Mesodermal cell (in vitro differentiated cells): ENCODE measurements around the gene DCUN1D2.

Experiments used
- H3K27ac ChIP-seq: 2 replicates; pipeline ENCODE4 v1.7.0; 2013; ENCODE audit warnings: mild to moderate bottlenecking, low read depth, low read length, moderate library complexity; ENCODE audit not compliant: severe bottlenecking
- H3K36me3 ChIP-seq: 2 replicates; pipeline ENCODE4 v1.7.1; 2013; ENCODE audit warnings: mild to moderate bottlenecking, low read length, moderate library complexity; ENCODE audit not compliant: control insufficient read depth, insufficient read depth
- H3K4me1 ChIP-seq: one replicate; pipeline ENCODE4 v1.7.1; 2013; ENCODE audit warnings: mild to moderate bottlenecking, low read length; ENCODE audit not compliant: insufficient read depth, control insufficient read depth, poor library complexity, severe bottlenecking
- H3K4me3 ChIP-seq: 2 replicates; pipeline ENCODE4 v1.7.0; 2013; ENCODE audit warnings: low read length, control low read depth, mild to moderate bottlenecking; ENCODE audit not compliant: insufficient read depth, poor library complexity, severe bottlenecking; ENCODE audit errors: extremely low read depth
- H3K9me3 ChIP-seq: 2 replicates; pipeline ENCODE4 v1.7.1; 2013; ENCODE audit warnings: mild to moderate bottlenecking, low read length, moderate library complexity; ENCODE audit not compliant: control insufficient read depth
- WGBS, 2 experiments: methylation state at CpG; one replicate each; pipeline ENCODE4 v1.1.5; 2013; ENCODE audit warnings: missing lambda C conversion rate in 2 of 2; ENCODE audit not compliant: insufficient coverage in 2 of 2; 5-methylcytosine and 5-hydroxymethylcytosine counted together

The DCUN1D2 gene

GRCh38 chr13:113506025-113506685 lies 15.6 kb upstream of the DCUN1D2 start:
- no peaks in the 10 kb centered on the region for H3K9me3 ChIP-seq
- 92 to 96% methylated on average over 5 to 7 of the region's 16 CpGs for WGBS, 2 experiments
- no peak overlapping the region for H3K4me3 ChIP-seq
- no peak overlapping the region for H3K27ac ChIP-seq
- peaks cover 90% of the 10 kb centered on the region for H3K36me3 ChIP-seq
- H3K4me1 ChIP-seq, result peaks cover 4% of the 10 kb centered on the region

GRCh38 chr13:113502686-113503085 lies 12.2 kb upstream of the DCUN1D2 start:
- WGBS, 2 experiments, result 95 to 96% methylated on average over 11 to 12 of the region's 16 CpGs
- Histone ChIP-seq H3K4me3 (no peak overlapping the region), H3K9me3 (no peaks in the 10 kb centered on the region), H3K36me3 (peaks cover 95% of the 10 kb centered on the region), H3K27ac (no peak overlapping the region), H3K4me1 (peaks cover 7% of the 10 kb centered on the region)

- WGBS, 2 experiments, result 82 to 86% methylated on average over 9 of the region's 11 CpGs
- peaks cover 8% of the 10 kb centered on the region for H3K4me1 ChIP-seq
- H3K36me3 ChIP-seq, result peaks cover 96% of the 10 kb centered on the region
- no peak overlapping the region for H3K4me3 ChIP-seq
- H3K9me3 ChIP-seq, result no peaks in the 10 kb centered on the region
- no peak overlapping the region for H3K27ac ChIP-seq
These were observed 10.2 kb upstream of the DCUN1D2 start for GRCh38 chr13:113500530-113501265.

DNA sequence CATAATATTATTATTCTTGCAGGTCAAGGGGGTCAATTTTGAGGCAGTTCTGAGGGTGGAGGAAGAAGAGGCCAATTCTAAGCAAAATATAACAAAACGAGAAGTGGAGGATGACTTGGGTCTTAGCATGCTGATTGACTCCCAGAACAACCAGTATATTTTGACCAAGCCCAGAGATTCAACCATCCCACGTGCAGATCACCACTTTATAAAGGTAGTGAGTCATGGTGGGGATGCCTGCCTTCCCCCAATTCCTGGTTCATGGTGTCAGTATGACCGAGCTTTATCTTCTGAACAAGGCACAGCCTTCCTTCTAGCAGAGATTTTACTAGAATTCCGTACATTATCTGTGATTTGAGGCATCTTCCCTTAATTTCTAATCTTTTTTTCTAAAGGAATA lies 9.4 kb upstream of the DCUN1D2 start:
- no peak overlapping the region for H3K4me3 ChIP-seq
- WGBS, 2 experiments, result no CpG with 5 or more reads among the region's 4 CpGs
- peaks cover 16% of the 10 kb centered on the region for H3K4me1 ChIP-seq
- H3K36me3 ChIP-seq, result peaks cover 96% of the 10 kb centered on the region
- no peaks in the 10 kb centered on the region for H3K9me3 ChIP-seq
- H3K27ac ChIP-seq, result no peak overlapping the region

GRCh38 chr13:113498905-113499304 lies 8.4 kb upstream of the DCUN1D2 start:
- 83 to 96% methylated on average over 3 to 6 of the region's 6 CpGs for WGBS, 2 experiments
- Histone ChIP-seq H3K4me1 (peaks cover 26% of the 10 kb centered on the region), H3K4me3 (no peak overlapping the region), H3K36me3 (peaks cover 91% of the 10 kb centered on the region), H3K9me3 (no peaks in the 10 kb centered on the region), H3K27ac (no peak overlapping the region)

DNA sequence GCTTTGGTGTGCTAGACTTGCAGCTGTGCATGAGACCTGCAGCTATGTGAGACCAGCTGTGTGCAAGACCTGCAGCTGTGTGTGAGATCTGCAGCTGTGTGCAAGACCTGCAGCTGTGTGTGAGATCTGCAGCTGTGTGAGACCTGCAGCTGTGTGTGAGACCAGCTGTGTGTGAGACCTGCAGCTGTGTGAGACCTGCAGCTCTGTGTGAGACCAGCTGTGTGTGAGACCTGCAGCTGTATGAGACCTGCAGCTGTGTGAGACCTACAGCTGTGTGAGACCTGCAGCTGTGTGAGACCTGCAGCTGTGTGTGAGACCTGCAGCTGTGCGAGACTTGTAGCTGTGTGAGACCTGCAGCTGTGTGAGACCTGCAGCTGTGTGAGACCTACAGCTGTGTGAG lies 6.7 kb upstream of the DCUN1D2 start:
- H3K9me3 ChIP-seq, result no peaks in the 10 kb centered on the region
- no peak overlapping the region for H3K4me3 ChIP-seq
- peaks cover 33% of the 10 kb centered on the region for H3K4me1 ChIP-seq
- peaks cover 74% of the 10 kb centered on the region for H3K36me3 ChIP-seq
- WGBS, 2 experiments, result 27 to 40% methylated on average over 1 of the region's 1 CpG
- H3K27ac ChIP-seq, result no peak overlapping the region

DNA sequence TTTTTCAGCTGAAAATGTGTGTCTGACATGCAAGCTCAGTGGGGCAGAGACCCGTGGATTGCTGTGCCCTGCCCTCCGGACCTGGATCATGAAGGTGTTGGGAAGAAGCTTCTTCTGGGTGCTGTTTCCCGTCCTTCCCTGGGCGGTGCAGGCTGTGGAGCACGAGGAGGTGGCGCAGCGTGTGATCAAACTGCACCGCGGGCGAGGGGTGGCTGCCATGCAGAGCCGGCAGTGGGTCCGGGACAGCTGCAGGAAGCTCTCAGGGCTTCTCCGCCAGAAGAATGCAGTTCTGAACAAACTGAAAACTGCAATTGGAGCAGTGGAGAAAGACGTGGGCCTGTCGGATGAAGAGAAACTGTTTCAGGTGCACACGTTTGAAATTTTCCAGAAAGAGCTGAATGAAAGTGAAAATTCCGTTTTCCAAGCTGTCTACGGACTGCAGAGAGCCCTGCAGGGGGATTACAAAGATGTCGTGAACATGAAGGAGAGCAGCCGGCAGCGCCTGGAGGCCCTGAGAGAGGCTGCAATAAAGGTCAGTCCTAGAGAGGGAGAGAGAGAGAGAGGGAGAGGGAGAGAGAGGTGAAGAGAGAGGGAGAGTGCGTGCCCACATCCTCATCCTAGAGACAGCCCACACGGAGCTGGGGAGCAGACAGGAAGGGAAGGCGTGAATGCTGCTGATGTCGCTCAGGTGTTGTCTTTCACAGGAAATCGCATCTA lies 5.1 kb upstream of the DCUN1D2 start:
- peak overlapping the region; percentile 6 for H3K4me3 ChIP-seq
- H3K4me1 ChIP-seq, result peaks cover 33% of the 10 kb centered on the region
- no peaks in the 10 kb centered on the region for H3K9me3 ChIP-seq
- H3K27ac ChIP-seq, result peak overlapping the region; percentile 62
- peaks cover 59% of the 10 kb centered on the region for H3K36me3 ChIP-seq
- 23 to 25% methylated on average over 22 of the region's 26 CpGs for WGBS, 2 experiments

GRCh38 chr13:113493315-113493951 lies 2.9 kb upstream of the DCUN1D2 start:
- Histone ChIP-seq H3K36me3 (peaks cover 40% of the 10 kb centered on the region), H3K4me1 (peaks cover 36% of the 10 kb centered on the region), H3K9me3 (no peaks in the 10 kb centered on the region), H3K4me3 (peak overlapping the region; percentile 18), H3K27ac (peak overlapping the region; percentile 95)
- 29 to 35% methylated on average over 2 to 4 of the region's 5 CpGs for WGBS, 2 experiments

GRCh38 chr13:113491982-113492381 lies 1.5 kb upstream of the DCUN1D2 start:
- Histone ChIP-seq H3K4me1 (peaks cover 40% of the 10 kb centered on the region), H3K9me3 (no peaks in the 10 kb centered on the region), H3K36me3 (peaks cover 40% of the 10 kb centered on the region), H3K27ac (peak overlapping the region; percentile 24), H3K4me3 (peak overlapping the region; percentile 97)
- WGBS, 2 experiments, result 56 to 58% methylated on average over 8 of the region's 9 CpGs

GRCh38 chr13:113491418-113491883 lies 940 bp upstream of the DCUN1D2 start:
- Histone ChIP-seq H3K9me3 (no peaks in the 10 kb centered on the region), H3K4me3 (peak overlapping the region; percentile 97), H3K4me1 (peaks cover 40% of the 10 kb centered on the region), H3K36me3 (peaks cover 37% of the 10 kb centered on the region), H3K27ac (peak overlapping the region; percentile 73)
- 0 to 2% methylated on average over 14 to 21 of the region's 22 CpGs for WGBS, 2 experiments
